Loucy (cell line): ENCODE data around the gene SLC27A5.

Source experiments
- CTCF ChIP-seq: fragments of 200-600 bp; sonication (generic); conservative IDR thresholded peaks from 2 replicates; pipeline ENCODE4 v1.5.1; 2014; ENCODE audit warnings: mild to moderate bottlenecking, antibody characterized with exemption, low read length
- EZH2phosphoT487 ChIP-seq: fragments of 200-600 bp; IDR thresholded peaks from 2 replicates; pipeline ENCODE4 v1.6.1; 2018; ENCODE audit warnings: antibody characterized with exemption, mild to moderate bottlenecking, moderate library complexity, borderline replicate concordance

GRCh38 chr19:58511353-58512208 lies at the start of gene SLC27A5:
- TF ChIP-seq CTCF: no peak
- TF ChIP-seq EZH2phosphoT487: no peak
